Astrocyte (in vitro differentiated cells and primary cell): Measurements from ENCODE around the gene TMCC1.

Experiments used
- EZH2 ChIP-seq: IDR thresholded peaks from 2 replicates; pipeline ENCODE4 v1.6.1; 2012; ENCODE audit warnings: mild to moderate bottlenecking, low read length, inconsistent platforms; ENCODE audit not compliant: insufficient read depth
- TF ChIP-seq, protein P1 (sequence below): IDR thresholded peaks from 2 replicates; pipeline ENCODE4 v1.5.1; 2011; ENCODE audit warnings: low read depth, mild to moderate bottlenecking, inconsistent platforms, low read length, moderate library complexity; ENCODE audit not compliant: insufficient read depth

DNA sequence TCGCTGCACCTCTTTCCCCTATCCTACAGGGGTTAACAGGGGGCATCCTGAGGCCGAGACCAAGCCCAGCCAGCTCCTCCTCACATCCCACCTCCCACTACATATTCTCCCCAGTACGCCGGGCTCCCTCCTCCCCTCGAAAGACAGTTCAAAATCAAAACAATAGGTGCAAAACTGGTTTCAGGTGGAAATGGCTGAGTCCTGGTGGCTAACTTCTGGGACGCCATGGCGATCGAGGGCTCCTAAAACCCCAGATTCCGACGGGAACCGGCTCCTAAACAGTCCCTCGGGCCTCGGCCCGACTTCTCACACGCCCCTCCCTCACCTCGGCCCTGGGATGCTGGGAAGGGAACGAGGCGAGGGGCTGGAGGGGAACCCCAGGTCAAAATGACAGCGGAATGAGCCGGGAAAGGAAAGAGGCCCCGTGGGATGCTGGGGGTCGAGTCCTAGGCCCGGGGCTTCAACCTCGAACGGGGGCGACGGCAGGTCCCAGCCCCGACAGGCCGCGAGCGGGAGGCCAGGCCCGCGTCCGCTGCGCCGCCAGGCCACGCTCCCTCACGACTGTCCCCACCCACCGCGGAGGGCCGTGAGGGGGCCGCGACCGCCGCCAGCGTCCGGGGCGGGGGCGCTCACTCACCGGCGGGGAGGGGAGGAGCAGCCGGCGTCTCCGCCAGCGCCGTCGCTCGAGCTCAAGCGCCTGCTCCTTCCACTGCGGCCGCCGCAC is 492 bp downstream of the TMCC1 start:
- TF ChIP-seq, protein P1, sequence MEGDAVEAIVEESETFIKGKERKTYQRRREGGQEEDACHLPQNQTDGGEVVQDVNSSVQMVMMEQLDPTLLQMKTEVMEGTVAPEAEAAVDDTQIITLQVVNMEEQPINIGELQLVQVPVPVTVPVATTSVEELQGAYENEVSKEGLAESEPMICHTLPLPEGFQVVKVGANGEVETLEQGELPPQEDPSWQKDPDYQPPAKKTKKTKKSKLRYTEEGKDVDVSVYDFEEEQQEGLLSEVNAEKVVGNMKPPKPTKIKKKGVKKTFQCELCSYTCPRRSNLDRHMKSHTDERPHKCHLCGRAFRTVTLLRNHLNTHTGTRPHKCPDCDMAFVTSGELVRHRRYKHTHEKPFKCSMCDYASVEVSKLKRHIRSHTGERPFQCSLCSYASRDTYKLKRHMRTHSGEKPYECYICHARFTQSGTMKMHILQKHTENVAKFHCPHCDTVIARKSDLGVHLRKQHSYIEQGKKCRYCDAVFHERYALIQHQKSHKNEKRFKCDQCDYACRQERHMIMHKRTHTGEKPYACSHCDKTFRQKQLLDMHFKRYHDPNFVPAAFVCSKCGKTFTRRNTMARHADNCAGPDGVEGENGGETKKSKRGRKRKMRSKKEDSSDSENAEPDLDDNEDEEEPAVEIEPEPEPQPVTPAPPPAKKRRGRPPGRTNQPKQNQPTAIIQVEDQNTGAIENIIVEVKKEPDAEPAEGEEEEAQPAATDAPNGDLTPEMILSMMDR = no peak
- no peak for TF ChIP-seq EZH2
